Activated CD8-positive, alpha-beta T cell treated with anti-CD3 and anti-CD28 coated beads, Interleukin-2, amount 10 ng/mL, durations not matched to agents 7 days and 5 days (primary cell): ENCODE results near the gene HLA-DRA. TPM values are rescaled to one million over a fixed set of nuclear protein-coding genes. Genes with fewer than 3 reads are reported as not detected.

Experiments
- ATAC-seq: fragments of 150-1000 bp; cut with Tn5 transposase; one replicate; pipeline ENCODE4 v1.10.0; 2021; ENCODE audit warnings: moderate library complexity
- CTCF ChIA-PET: fragments of 350-600 bp; sonication (Branson Sonifier 250); formaldehyde crosslinking; loops from one replicate; lab custom pipeline; 2021; ENCODE audit warnings: antibody characterized with exemption; lab: Charles Lee
- POLR2A ChIA-PET: fragments of 350-600 bp; sonication (Branson Sonifier 250); formaldehyde crosslinking; loops from one replicate; lab custom pipeline; 2021; ENCODE audit warnings: antibody characterized with exemption; lab: Charles Lee
- DNase-seq: peaks from one replicate; pipeline ENCODE4 v3.0.0-alpha.2; 2020
- H3K27ac Mint-ChIP-seq: one replicate; pipeline ENCODE4 v1.8.0; 2021; ENCODE audit warnings: mild to moderate bottlenecking, mixed read lengths
- H3K27me3 Mint-ChIP-seq: one replicate; pipeline ENCODE4 v1.8.0; 2021; ENCODE audit warnings: low read depth, mixed read lengths
- H3K36me3 Mint-ChIP-seq: one replicate; pipeline ENCODE4 v1.8.0; 2021; ENCODE audit warnings: low read depth, mixed read lengths
- H3K4me1 Mint-ChIP-seq: one replicate; pipeline ENCODE4 v1.8.0; 2021; ENCODE audit warnings: low read depth, mixed read lengths
- H3K4me3 Mint-ChIP-seq: one replicate; pipeline ENCODE4 v1.8.0; 2021; ENCODE audit warnings: mild to moderate bottlenecking, mixed read lengths
- H3K9me3 Mint-ChIP-seq: one replicate; pipeline ENCODE4 v1.8.0; 2022; ENCODE audit warnings: mixed read lengths; ENCODE audit not compliant: insufficient read depth
- total RNA-seq, 2 experiments: library from RNA; stranded (reverse); gene quantifications; one replicate each; pipeline ENCODE4 v1.2.3, GENCODE V29; 2021

Gene HLA-DRA
- total RNA-seq, 2 experiments from 2014 or later, result 30.9 to 31.3 TPM

GRCh38 chr6:32488083-32488482, 48.4 kb downstream of the HLA-DRA start:
- H3K36me3 Mint-ChIP-seq, result no peaks in the 10 kb centered on the region
- CTCF ChIA-PET, result no interaction called here
- H3K4me3 Mint-ChIP-seq, result no peak overlapping the region
- H3K27me3 Mint-ChIP-seq, result peaks cover 24% of the 10 kb centered on the region
- DNase-seq, result no peak
- no peak for ATAC-seq
- H3K27ac Mint-ChIP-seq, result no peak overlapping the region
- no peaks in the 10 kb centered on the region for H3K4me1 Mint-ChIP-seq
- H3K9me3 Mint-ChIP-seq, result no peaks in the 10 kb centered on the region
- POLR2A ChIA-PET, result no interaction called here

GRCh38 chr6:32491700-32492099, 52.0 kb downstream of the HLA-DRA start:
- DNase-seq (no peak), ATAC-seq (no peak)
- CTCF ChIA-PET, result no interaction called here
- peaks cover 22% of the 10 kb centered on the region for H3K27me3 Mint-ChIP-seq
- no peak overlapping the region for H3K27ac Mint-ChIP-seq
- no peaks in the 10 kb centered on the region for H3K36me3 Mint-ChIP-seq
- no peaks in the 10 kb centered on the region for H3K9me3 Mint-ChIP-seq
- no peaks in the 10 kb centered on the region for H3K4me1 Mint-ChIP-seq
- no peak overlapping the region for H3K4me3 Mint-ChIP-seq
- POLR2A ChIA-PET, result no interaction called here

- no peak for DNase-seq
- Mint-ChIP-seq H3K27ac (no peak overlapping the region), H3K4me3 (no peak overlapping the region), H3K27me3 (peaks cover 22% of the 10 kb centered on the region), H3K9me3 (no peaks in the 10 kb centered on the region), H3K36me3 (no peaks in the 10 kb centered on the region), H3K4me1 (no peaks in the 10 kb centered on the region)
- CTCF ChIA-PET, result no interaction called here
- POLR2A ChIA-PET, result interaction anchor here (0.6 kb wide), 2 partner anchors 37 to 371 kb away, joined by 3 read pairs; no protein-coding TSS in a partner anchor
- ATAC-seq, result no peak
Observed at GRCh38 chr6:32492351-32492750, 52.7 kb downstream of the HLA-DRA start.

Other genes with a start within 250 kb of the HLA-DRA start
- 10 to 100 TPM; 60.5 to 68.5 TPM for gene PBX2, start 249.7 kb upstream of the HLA-DRA start, total RNA-seq
- gene GPSM3, start 247.2 kb upstream of the HLA-DRA start, total RNA-seq, result 100 to 1,000 TPM; 216 to 223 TPM
- gene NOTCH4, start 215.8 kb upstream of the HLA-DRA start, total RNA-seq, result under 1 TPM; 0.44 to 0.55 TPM
- not detected for gene TSBP1, start 68.0 kb upstream of the HLA-DRA start, total RNA-seq
- not detected for gene BTNL2, start 32.7 kb upstream of the HLA-DRA start, total RNA-seq
- 10 to 100 TPM; 15.0 to 16.9 TPM for gene HLA-DRB5, start 90.4 kb downstream of the HLA-DRA start, total RNA-seq
- 10 to 100 TPM; 46.0 to 50.7 TPM for gene HLA-DRB1, start 150.0 kb downstream of the HLA-DRA start, total RNA-seq
- 1 to 10 TPM; 2.7 to 3.4 TPM for gene HLA-DQA1, start 197.5 kb downstream of the HLA-DRA start, total RNA-seq
- 10 to 100 TPM; 13.4 to 15.1 TPM for gene HLA-DQB1, start 226.8 kb downstream of the HLA-DRA start, total RNA-seq